Gastrocnemius medialis (tissue), 4 donors: ENCODE results near the gene MYT1. TPM values are rescaled to one million over a fixed set of nuclear protein-coding genes. Genes with fewer than 3 reads are reported as not detected.

Experiments
- ATAC-seq, 2 donors: fragments of 150-250 bp; one replicate each; pipeline ENCODE4 v1.9.1; 2016
- DNase-seq, 2 donors: peaks; one replicate each; pipeline ENCODE4 v3.0.0-alpha.2; 2019
- H3K27ac ChIP-seq, 4 donors: fragments of 200-600 bp; sonication (generic); 1 replicate in 1 of 4; 2 replicates in 3 of 4; pipeline ENCODE4 v1.5.1; 2016 to 2018; ENCODE audit warnings: mild to moderate bottlenecking in 2 of 4, moderate library complexity in 1 of 4
- H3K27me3 ChIP-seq, 3 donors: fragments of 200-600 bp; sonication (generic) in 2 of 3; 1 replicate in 1 of 3; 2 replicates in 2 of 3; pipeline versions ENCODE4 v1.5.1 to v1.6.0; 2016 to 2019; ENCODE audit warnings: mild to moderate bottlenecking in 1 of 3, moderate library complexity in 1 of 3
- H3K36me3 ChIP-seq, 2 donors: fragments of 200-600 bp; sonication (generic) in 1 of 2; one replicate each; pipeline ENCODE4 v1.5.1; 2017 to 2018
- H3K4me1 ChIP-seq, 2 donors: fragments of 200-600 bp; sonication (generic) in 1 of 2; one replicate each; pipeline ENCODE4 v1.5.1; 2016 to 2017; ENCODE audit warnings: mild to moderate bottlenecking in 2 of 2
- H3K4me3 ChIP-seq, 4 donors: fragments of 200-600 bp; sonication (generic) in 3 of 4; 1 replicate in 1 of 4; 2 replicates in 3 of 4; pipeline ENCODE4 v1.5.1; 2016 to 2019; ENCODE audit warnings: mild to moderate bottlenecking in 2 of 4
- H3K9me3 ChIP-seq, 3 donors: fragments of 200-600 bp; sonication (generic) in 2 of 3; 1 replicate in 1 of 3; 2 replicates in 2 of 3; pipeline ENCODE4 v1.5.1; 2016 to 2019
- POLR2A ChIP-seq, 2 donors: fragments of 450-650 bp; IDR thresholded peaks; one replicate each; pipeline ENCODE4 v1.6.1; 2017; ENCODE audit warnings: antibody characterized with exemption in 2 of 2, mild to moderate bottlenecking in 2 of 2, moderate library complexity in 2 of 2
- in situ Hi-C, 4 donors: fragments of 200-750 bp; cut with MboI; loops; one replicate each; pipeline versions ENCODE4 v1.15.0 to v1.8.0; 2017; ENCODE audit warnings: low sequenced_read_pairs in 4 of 4
- intact Hi-C: fragments of 100-400 bp; cut with DNase I; formaldehyde crosslinking; loops from one replicate; pipeline ENCODE4 v1.15.1; 2023; ENCODE audit warnings: low total_unique reads
- total RNA-seq, 4 donors: library from RNA; depleted of rRNA; stranded (reverse); fragments of >200 nt; gene quantifications; one replicate each; pipeline versions ENCODE4 v1.1.0 to v1.2.3, GENCODE V29; 2016
- TF ChIP-seq, protein P1 (sequence below), 5 experiments: fragments of 450-650 bp in 3 of 5; fragments of 200-600 bp in 2 of 5; sonication (generic) in 2 of 5; IDR thresholded peaks in 4 of 5; conservative IDR thresholded peaks in 1 of 5; 1 replicate in 4 of 5; 2 replicates in 1 of 5; pipeline ENCODE4 v1.5.1; 2016 to 2019; ENCODE audit warnings: antibody characterized with exemption in 5 of 5, mild to moderate bottlenecking in 3 of 5, moderate library complexity in 3 of 5

Gene MYT1
- total RNA-seq, 4 donors from 2014 or later, result not detected

DNA sequence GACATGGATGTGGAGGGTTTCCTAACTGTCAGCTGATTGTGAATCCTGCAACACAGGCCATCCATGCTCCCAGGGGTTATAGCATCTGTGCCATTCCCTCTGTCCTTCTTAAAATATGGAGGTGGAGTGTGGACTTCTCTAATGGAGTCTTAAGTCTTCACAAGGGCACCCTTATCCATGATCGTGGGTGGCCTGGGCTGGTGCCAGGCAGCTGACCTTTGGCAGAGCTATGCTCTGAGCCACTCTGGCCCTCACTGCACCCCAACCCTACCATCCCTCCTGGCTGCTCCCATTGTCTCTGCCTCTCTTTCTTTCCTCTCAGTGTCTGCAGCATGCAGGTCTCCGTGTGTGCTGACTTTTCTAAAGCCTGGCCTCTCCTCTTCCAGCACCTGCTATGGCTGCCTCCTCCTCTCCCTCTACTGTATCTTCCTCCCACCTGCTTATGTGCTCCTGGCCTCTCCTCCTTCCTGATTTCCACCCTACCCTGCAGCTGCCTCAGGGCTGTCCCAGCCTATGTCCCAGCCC is 80.1 kb downstream of the MYT1 start:
- intact Hi-C loops (no loop called here), in situ Hi-C loops (no loop called here)
- Histone ChIP-seq H3K36me3 (no peaks in the 10 kb centered on the region), H3K27ac (no peak overlapping the region), H3K9me3 (no peaks in the 10 kb centered on the region), H3K4me3 (no peak overlapping the region), H3K27me3 (no peaks in the 10 kb centered on the region), H3K4me1 (no peaks in the 10 kb centered on the region)
- ATAC-seq (no peak), DNase-seq (no peak)
- TF ChIP-seq, protein P1, sequence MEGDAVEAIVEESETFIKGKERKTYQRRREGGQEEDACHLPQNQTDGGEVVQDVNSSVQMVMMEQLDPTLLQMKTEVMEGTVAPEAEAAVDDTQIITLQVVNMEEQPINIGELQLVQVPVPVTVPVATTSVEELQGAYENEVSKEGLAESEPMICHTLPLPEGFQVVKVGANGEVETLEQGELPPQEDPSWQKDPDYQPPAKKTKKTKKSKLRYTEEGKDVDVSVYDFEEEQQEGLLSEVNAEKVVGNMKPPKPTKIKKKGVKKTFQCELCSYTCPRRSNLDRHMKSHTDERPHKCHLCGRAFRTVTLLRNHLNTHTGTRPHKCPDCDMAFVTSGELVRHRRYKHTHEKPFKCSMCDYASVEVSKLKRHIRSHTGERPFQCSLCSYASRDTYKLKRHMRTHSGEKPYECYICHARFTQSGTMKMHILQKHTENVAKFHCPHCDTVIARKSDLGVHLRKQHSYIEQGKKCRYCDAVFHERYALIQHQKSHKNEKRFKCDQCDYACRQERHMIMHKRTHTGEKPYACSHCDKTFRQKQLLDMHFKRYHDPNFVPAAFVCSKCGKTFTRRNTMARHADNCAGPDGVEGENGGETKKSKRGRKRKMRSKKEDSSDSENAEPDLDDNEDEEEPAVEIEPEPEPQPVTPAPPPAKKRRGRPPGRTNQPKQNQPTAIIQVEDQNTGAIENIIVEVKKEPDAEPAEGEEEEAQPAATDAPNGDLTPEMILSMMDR (IDR thresholded peaks at IDR 0.05 in 4 of 5, conservative IDR thresholded peaks at IDR 0.05 in 1 of 5), result no peak
- TF ChIP-seq POLR2A (IDR thresholded peaks at IDR 0.05), result no peak

DNA sequence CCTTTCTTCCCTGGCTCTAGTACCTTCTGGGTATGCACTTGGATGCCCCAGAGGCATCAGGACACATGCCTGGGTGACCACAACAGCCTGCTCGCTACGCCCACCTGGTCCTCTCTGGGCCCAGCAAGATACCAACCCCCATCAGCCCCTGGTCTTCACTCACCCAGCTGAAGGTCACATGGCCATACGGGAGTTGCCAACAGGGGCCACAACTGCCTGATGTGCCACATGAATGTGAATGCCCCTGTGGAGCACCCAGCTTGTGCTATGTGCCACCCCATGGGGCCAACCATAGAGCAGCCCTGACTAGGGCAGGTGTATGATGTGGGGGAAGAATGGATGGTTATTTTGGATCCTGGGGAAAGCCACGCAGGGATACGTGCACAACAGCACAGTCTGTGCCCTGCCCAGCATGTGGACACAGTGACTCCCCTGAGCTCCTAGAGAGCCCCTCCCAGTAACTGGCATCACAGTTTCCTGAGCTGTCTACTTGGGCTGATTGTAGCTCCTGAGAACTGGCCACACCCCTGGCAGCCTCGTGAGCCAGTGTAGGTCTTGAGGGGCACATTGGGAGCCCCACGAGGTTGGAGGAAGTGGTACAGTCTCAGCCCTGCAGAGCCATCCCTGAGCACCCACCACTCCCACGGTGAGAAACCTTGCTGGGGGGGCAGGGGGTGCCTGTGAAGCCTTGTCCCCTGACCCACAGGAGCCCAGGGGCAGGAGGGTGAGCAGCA is 80.8 kb downstream of the MYT1 start:
- in situ Hi-C loops (no loop called here), intact Hi-C loops (no loop called here)
- Histone ChIP-seq H3K9me3 (no peaks in the 10 kb centered on the region), H3K27ac (no peak overlapping the region), H3K4me3 (no peak overlapping the region), H3K36me3 (no peaks in the 10 kb centered on the region), H3K27me3 (no peaks in the 10 kb centered on the region), H3K4me1 (no peaks in the 10 kb centered on the region)
- no peak for TF ChIP-seq POLR2A (IDR thresholded peaks at IDR 0.05)
- TF ChIP-seq, protein P1 (IDR thresholded peaks at IDR 0.05 in 4 of 5, conservative IDR thresholded peaks at IDR 0.05 in 1 of 5), result no peak
- DNase-seq (no peak), ATAC-seq (no peak)

DNA sequence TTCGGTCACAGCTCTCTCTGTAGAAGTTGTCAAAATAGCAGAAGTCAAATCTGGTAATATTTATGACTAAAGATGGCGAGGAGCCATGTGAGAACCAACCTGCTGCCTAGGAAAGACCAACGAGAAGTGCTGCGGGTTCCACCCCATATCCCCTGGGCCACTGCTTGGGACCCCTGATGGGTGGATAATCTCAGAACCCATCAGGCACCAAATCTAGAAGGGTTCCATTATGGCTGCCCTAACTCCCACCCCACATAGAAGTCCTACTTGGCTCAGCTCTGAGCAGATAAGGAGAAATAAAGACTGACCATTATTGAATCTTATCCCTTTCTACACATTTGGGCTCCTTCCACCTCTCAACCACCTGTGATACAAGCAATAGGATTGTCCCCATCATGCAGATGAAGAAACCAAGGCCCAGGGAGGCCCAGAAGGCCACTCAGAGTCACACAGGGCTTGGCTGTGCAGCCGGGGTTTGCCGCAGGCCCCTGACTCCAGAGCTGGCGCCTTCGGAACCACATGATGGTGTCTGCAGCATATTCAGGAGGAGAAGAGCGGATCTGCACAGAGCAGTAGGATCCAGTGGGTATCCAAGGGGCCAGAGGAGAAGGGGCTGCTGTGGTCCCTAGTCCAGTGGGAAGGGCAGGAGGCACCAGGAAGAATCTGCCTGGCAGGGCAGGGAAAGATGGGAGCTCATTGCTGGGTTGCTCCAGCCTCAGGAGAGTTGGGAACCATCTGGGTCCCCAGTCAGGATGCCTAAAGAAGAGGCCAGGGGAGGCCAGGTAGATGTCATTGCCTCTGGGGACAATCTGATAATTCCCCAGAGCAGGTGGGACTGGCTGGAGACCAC is 81.7 kb downstream of the MYT1 start:
- no peak overlapping the region for H3K27ac ChIP-seq
- no peaks in the 10 kb centered on the region for H3K4me1 ChIP-seq
- in situ Hi-C loops (no loop called here), intact Hi-C loops (no loop called here)
- no peak for TF ChIP-seq POLR2A (IDR thresholded peaks at IDR 0.05)
- TF ChIP-seq, protein P1 (IDR thresholded peaks at IDR 0.05 in 4 of 5, conservative IDR thresholded peaks at IDR 0.05 in 1 of 5), result no peak
- no peaks in the 10 kb centered on the region for H3K9me3 ChIP-seq
- no peak for ATAC-seq
- DNase-seq, result no peak
- H3K4me3 ChIP-seq, result no peak overlapping the region
- H3K36me3 ChIP-seq, result no peaks in the 10 kb centered on the region
- no peaks in the 10 kb centered on the region for H3K27me3 ChIP-seq

DNA sequence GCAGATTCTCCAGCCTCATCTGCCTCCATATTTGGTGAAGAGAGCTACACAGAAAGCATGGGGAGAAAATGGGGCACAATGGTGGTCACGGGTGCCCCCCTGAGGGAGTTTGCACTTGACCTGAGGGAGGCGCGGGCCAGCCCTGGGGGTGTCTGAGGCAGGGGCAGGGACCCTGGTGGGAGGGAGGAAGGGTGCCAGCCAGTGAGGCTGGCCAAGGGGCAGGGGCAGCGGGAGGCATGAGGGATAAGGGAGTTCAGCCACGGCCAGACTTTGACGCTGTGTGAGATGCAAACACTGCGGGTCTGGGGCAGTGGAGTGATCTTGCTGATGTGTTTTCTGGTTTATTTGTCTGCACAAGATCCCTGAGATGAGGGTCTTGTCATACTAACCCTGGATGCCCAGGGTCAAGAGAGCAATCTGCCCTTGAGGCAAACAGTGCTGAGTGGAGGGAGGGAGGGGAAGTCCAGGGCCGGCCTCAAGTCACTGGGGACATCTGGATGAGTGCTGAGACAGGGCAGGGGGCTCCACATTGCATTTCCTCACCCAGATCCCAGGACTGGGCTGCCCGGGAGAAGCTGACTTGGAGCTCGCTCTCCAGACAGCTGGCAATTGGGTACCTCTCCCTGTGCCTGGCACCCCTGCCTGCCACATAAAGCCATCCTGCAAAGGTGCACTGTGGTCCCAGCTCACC is 82.5 kb downstream of the MYT1 start:
- DNase-seq (peak in 1 of 2 donors; percentile 8), ATAC-seq (no peak)
- intact Hi-C loops (no loop called here), in situ Hi-C loops (no loop called here)
- H3K27ac ChIP-seq, result no peak overlapping the region
- no peaks in the 10 kb centered on the region for H3K4me1 ChIP-seq
- H3K27me3 ChIP-seq, result no peaks in the 10 kb centered on the region
- no peak for TF ChIP-seq POLR2A (IDR thresholded peaks at IDR 0.05)
- TF ChIP-seq, protein P1 (IDR thresholded peaks at IDR 0.05 in 4 of 5, conservative IDR thresholded peaks at IDR 0.05 in 1 of 5), result no peak
- H3K9me3 ChIP-seq, result no peaks in the 10 kb centered on the region
- H3K36me3 ChIP-seq, result no peaks in the 10 kb centered on the region
- H3K4me3 ChIP-seq, result no peak overlapping the region
